IPS DF 19.7 (cell line): ENCODE measurements around the gene AMHR2.
"Not testable (repeated sequence)": the region's sequence is repeated elsewhere in the genome, so short reads cannot be mapped to it uniquely, and the experiment has no call there.

Source experiments
- DNase-seq: peaks from one replicate; pipeline ENCODE4 v3.0.0-alpha.2; 2013; ENCODE audit warnings: low read depth, low spot score

The AMHR2 gene

DNA sequence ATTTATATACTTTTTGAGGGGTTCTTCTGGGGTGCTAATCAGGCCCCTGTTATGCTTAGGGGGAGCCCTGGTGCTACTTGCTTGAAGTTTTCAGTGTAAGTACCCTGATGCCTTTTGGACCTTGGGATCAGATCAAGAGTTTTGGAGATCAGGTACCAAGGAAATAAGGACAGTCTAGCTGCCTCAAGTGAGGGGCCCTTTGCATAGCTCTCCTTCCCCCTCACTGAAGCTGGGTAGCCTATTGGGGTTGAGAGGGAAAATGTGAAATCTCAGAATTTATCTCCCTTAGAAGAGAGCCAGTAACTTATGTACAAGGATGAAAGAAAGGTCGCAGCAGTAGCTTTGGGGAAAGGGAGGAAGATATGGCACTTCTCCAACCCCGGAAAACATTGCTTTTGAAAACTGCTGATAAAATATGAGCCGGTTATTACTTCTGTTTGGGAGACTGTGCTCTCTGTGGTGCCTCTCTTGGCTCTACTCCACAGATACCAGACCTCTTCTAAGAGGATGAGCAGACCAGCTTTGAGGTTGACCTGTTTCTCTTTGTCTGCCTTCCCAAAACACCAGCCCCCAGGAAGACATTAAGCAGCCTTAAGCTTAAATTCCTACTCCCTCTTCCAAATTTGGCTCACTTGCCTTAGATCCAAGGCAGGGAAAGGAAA, 8.8 kb upstream of the AMHR2 start:
- no peak for DNase-seq

DNA sequence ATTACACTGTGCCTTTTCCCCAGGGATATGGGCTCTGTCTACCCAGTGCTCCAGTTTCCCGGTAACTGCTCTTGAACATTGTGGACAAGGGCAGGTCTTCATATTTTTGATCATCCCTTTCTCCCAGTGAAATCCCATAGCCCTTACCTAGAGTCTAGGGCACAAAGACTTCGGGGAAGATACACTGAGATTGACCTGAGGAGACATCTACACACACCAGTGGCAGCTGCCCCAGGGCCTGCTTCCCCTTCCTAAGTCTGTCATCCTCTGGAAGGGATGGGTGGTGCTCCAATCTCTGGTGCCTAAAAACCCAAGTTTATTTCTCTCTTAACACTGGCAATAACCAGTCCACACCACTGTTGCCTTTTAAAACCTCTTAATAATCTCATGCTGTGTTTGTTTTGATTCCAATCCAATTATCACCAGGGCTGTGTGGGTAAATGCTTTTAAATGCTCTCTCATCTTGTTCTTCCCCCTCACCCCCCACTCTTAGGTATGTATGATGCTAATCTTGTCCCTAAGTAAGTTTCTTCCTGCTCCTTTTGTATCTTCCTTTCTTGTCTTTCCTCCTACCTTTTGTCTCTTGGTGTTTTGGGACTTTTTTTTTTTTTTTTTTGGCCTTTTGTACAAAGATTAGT, 7.8 kb upstream of the AMHR2 start:
- not testable (repeated sequence) for DNase-seq

DNA sequence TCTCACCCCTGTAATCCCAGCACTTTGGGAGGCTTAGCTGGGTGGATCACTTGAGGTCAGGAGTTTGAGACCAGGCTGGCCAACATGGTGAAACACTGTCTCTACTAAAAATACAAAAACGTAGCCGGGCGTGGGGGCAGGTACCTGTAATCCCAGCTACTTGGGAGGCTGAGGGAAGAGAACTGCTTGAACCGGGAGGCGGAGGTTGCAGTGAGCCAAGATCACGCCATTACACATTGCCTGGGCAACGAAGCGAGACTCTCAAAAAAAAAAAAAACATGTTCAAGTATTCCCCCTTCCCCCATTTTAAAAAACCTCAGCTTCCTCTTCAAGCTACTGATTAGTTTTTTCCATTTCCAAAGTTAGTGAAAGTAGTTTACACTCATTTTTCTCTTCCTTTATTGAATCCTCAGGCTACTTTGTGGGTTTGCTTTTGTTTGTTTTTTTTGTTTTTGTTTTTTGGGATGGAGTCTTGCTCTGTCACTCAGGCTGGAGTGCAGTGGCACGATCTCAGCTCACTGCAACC, 6.3 kb upstream of the AMHR2 start:
- DNase-seq, result not testable (repeated sequence)

DNA sequence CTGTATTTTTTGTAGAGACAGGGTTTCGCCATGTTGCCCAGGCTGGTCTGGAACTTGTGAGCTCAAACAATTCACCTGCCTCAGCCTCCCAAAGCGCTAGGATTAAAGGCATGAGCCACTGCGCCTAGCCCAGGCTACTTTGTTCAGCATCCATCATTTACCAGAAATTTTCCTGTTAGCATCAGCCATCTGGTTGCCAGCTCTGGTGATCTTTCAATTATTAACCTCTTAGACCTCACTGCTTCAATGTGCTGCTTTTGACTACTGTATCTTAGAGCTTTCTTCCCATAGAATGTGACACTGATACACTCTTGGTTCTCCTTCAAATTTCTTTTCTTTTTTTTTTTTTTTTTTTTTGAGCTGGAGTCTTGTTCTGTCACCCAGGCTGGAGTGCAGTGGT, 5.4 kb upstream of the AMHR2 start:
- DNase-seq, result no peak

DNA sequence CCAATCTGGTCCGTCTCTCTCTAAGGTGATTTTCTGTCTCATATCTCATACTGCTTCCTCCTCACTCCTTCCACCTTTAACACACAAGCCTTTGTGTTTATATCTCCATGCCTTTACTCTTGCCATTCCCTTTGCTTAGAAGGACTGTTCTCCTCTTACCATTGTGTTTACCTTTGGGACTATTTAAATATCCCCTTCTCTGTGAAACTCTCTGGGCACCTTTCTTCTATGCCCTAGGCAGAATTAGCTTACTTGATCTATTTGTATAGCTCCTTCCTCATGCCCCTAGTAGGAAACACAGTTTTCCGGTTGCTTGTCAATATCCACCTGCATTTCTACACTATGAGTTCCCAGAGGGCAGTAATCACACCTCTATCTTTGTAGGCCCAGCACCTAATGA, 3.9 kb upstream of the AMHR2 start:
- DNase-seq, result no peak

DNA sequence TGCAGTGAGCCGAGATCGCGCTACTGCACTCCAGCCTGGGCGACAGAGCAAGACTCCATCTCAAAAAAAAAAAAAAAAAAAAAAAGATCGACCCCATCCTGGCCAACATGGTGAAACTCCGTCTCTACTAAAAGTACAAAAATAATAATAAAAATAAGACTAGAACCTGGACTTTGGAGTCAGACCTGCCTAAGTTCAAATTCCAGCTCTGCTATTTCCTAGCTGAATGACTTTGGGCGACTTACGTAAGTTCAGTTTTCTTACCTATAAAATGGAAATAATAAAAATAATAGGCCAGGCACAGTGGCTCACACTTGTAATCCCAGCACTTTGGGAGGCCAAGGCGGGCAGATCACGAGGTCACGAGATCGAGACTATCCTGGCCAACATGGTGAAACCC, 1.4 kb upstream of the AMHR2 start:
- not testable (repeated sequence) for DNase-seq

DNA sequence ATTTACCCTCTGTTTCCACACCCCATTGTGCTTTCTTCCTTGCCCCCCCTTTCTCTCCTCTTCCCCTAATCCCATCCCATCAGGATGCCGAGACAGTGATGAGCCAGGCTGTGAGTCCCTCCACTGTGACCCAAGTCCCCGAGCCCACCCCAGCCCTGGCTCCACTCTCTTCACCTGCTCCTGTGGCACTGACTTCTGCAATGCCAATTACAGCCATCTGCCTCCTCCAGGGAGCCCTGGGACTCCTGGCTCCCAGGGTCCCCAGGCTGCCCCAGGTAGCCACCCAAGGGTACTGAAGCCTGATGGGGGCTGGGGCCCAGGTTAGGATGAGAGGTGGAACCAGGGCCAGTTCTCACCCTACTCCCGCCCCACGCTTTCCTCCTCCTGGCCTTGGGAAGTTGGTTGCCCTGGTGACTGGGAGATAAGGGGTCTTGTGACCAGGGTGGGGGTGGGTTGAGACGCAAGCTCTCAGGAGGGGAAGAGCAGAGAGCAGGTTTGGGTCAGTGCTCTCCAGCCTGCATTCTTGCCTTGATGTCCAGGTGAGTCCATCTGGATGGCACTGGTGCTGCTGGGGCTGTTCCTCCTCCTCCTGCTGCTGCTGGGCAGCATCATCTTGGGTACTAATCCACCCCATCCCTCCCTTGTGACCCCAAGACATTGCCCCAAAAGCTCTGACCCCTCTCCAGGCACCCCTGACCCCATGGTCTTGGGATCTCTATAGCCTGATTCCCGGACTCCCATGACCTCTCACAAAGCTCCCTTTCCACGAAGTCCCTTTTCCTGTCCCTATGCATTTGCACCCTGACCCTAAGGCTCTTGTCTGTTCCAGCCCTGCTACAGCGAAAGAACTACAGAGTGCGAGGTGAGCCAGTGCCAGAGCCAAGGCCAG, 1.2 kb downstream of the AMHR2 start:
- no peak for DNase-seq

DNA sequence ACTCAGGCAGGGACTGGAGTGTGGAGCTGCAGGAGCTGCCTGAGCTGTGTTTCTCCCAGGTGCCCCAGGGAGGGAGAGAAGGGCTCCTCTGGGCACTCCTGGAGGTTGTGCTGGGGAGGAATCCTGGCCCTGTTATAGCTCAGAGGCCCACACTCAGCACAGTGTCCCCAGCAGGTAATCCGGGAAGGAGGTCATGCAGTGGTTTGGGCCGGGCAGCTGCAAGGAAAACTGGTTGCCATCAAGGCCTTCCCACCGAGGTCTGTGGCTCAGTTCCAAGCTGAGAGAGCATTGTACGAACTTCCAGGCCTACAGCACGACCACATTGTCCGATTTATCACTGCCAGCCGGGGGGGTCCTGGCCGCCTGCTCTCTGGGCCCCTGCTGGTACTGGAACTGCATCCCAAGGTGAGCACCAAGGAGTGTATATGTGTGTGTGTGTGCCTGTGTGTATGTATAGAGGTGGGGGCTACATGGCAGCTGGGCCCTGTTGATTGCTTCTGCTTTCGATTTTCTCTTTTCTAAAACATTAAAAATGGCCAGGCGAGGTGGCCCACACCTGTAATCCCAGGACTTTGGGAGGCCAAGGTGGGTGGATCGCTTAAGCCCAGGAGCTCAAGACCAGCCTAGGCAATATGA, 2.0 kb downstream of the AMHR2 start:
- DNase-seq, result no peak

DNA sequence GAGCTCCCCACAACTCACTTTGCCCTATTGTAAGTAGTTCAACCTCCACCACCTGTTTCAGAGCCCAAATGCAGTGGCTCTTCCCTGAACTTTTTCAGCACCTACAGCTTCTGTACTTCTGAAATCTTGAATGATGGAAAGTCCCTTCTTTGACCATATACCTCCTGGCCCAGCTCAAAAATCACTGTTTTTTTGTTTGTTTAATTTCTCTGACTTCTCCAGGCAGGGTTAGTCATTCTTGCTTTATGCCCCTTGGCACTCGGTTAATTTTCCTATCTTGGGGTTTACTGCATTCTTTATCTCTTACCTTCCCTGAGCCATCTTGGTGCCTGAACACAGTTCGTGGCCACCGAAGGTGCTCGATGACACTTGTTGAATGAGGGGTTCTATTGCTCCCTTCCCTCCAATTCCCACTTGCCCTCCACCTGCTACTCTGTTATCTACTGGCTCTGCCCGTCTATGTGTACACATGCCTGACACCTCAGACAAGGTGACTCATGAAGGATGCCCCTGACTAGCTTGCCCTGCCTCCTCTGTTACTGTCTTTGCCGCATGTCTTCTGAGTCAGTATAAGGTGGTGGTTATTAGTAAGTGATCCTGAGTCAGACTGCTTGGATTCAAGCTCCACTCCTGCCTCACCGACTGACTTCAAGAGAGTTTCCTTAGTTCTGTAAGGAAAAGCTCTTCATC, 4.4 kb downstream of the AMHR2 start:
- no peak for DNase-seq

DNA sequence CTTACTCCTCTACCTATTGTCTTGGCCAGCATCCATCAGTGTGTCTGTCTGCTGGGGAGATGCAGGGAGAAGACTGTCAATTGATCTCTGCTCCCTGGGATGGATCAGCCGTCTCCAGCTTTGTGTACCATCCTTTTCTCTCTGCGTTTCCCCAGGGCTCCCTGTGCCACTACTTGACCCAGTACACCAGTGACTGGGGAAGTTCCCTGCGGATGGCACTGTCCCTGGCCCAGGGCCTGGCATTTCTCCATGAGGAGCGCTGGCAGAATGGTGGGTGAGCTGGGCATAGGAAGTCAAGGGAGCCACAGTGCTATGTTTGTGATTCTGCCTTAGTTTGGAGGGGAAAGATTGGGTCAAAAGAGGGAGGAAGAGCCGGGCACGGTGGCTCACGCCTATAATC, 5.1 kb downstream of the AMHR2 start:
- DNase-seq, result no peak

DNA sequence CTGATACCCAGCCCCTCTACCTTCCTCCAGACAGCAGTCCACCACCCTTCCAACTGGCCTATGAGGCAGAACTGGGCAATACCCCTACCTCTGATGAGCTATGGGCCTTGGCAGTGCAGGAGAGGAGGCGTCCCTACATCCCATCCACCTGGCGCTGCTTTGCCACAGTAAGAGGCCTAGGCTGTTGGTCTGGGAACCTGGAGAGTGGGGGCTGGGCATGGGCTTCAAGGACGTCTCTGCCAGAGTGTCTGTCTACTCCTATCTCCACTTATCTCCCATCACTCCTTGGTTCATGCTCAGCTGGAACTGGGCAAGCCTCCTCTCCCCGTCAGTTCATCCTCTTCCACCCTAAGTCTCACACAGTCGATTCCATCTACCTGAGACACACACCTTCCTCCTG, 6.5 kb downstream of the AMHR2 start:
- no peak for DNase-seq

DNA sequence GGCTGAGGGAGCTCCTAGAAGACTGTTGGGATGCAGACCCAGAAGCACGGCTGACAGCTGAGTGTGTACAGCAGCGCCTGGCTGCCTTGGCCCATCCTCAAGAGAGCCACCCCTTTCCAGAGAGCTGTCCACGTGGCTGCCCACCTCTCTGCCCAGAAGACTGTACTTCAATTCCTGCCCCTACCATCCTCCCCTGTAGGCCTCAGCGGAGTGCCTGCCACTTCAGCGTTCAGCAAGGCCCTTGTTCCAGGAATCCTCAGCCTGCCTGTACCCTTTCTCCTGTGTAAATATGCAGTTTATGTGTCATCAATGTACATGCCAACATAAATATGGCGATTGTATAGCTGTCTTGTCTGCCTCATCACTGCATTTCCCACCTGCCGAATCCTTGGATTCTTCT, 7.5 kb downstream of the AMHR2 start:
- DNase-seq, result no peak

DNA sequence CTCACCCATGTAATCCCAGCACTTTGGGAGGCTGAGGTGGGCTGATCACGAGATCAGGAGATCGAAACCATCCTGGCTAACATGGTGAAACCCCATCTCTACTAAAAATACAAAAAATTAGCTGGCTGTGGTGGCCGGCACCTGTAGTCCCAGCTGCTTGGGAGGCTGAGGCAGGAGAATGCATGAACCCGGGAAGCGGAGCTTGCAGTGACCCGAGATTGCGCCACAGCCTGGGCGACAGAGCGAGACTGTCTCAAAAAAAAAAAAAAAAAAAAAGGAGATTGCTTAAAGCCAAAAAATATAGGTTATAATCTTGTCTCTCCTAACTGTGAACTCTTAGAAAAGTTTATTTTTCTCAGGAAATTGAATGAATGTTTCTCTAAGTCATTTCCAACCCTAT, 11.7 kb downstream of the AMHR2 start:
- not testable (repeated sequence) for DNase-seq

DNA sequence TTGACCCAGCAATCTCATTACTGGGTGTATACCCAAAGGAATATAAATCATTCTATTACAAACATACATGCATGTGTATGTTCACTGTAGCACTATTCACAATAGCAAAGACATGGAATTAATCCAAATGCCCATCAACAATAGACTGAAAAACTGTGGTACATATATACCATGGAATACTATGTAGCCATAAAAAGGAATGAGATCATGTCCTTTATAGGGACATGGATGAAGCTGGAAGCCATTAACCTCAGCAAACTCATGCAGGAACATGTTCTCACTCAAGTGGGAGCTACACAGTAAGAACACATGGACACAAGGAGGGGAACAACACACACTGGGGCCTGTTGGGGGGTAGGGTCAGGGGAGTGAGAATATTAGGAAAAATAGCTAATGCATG, 15.9 kb downstream of the AMHR2 start:
- DNase-seq, result not testable (repeated sequence)

DNA sequence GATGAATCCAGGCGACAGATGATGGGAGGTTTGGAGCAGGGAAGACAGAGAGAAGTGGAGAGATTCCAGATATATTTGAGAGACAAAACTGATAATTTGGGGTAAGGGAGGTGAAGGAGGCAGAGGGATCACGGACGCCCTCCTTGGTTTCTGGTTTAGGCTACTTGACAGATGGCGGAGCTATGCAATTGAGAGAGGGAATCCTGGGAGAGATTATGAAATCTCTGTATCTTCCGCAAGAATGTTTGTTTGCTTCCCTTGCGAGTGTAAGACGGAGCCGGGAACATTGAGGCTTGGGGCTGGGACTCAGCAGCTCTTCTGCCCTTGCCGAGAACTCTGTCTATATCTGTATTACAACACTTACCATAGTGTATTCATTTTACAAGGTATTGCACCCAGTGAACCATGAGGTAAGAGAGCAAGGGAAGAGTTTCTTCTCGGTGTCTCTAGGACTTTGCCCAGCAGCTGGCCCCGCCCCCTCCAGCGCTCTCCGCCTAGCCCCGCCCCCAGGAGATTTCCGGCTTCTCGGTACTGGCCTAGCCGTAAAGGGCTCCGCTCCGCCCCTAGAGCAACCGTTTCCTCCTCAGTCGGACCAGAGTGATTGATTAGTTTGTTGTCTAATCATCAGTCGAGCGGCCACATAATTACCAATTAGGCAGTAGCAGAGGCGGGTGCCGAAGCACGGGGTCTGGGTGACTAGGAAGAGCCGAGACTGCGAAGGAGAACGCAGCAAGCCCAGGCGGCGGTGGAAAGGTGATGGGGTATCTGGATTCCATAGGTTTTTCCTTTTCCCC, 17.6 kb downstream of the AMHR2 start, which contains the start of gene PRR13:
Gene PRR13, plus strand, starts transcription at position 695 of the 794 bp plus-strand sequence. CDS start 981 bp downstream, outside the sequence.
- peak; percentile 97 for DNase-seq

DNA sequence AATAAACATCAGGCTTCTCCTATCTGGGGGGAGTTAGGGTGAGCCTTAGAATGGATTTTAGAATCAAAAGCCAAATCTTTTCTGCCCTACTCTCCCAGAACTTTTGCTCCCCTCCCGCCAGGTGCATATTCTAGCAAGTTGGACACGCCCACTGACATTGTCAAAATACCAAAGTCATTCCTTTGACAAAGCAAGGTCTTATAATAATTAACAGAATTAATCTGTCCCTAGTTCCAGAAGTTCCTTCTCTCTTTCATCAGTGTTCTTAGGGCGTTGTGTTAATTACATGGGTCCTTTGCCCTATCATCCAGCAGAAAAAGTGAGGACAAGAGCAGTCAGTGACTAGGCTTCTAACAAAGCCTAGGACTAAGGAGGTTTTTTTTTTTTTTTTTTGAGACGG, 20.3 kb downstream of the AMHR2 start:
- no peak for DNase-seq

DNA sequence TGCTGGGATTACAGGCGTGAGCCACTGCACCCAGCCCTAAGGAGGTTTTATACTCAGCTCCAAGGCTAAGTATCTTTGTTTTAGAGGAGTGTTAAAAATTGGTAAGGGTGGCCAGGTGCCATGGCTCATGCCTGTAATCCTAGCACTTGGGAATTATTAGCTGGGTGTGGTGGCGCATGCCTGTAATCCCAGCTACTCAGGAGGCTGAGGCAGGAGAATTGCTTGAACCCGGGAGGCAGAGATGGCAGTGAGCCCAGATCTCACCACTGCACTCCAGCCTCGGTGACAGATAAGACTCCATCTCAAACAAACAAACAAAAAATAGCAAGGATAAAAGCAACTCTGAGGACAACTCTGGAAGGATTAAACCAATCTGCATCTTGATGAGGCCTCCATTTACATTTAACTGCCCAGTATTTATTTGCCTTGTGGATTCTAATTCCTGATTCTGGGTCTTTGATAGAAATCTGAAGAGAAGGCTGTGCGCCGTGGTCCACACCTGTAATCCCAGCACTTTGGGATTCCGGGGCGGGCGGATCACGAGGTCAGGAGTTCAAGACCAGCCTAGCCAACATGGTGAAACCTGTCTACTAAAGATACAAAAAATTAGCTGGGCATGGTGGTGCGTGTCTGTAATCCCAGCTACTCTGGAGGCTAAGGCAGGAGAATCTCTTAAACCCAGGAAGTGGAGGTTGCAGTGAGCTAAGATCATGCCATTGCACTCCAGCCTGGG, 21.1 kb downstream of the AMHR2 start:
- not testable (repeated sequence) for DNase-seq

DNA sequence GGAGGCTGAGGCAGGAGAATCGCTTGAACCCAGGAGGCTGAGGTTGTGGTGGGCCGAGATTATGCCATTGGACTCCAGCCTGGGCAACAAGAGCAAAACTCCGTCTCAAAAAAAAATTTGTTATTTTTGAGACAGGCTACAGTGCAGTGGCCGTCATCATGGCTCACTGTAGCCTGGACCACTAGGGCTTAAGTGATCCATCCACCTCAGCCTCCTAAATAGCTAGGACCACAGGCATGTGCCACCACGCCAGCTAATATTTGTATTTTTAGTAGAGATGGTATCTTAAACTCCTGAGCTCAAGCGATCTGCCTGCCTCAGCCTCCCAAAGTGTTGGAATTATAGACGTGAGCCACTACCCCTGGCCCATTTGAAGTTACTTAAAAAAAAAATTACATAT, 27.3 kb downstream of the AMHR2 start:
- DNase-seq, result no peak

DNA sequence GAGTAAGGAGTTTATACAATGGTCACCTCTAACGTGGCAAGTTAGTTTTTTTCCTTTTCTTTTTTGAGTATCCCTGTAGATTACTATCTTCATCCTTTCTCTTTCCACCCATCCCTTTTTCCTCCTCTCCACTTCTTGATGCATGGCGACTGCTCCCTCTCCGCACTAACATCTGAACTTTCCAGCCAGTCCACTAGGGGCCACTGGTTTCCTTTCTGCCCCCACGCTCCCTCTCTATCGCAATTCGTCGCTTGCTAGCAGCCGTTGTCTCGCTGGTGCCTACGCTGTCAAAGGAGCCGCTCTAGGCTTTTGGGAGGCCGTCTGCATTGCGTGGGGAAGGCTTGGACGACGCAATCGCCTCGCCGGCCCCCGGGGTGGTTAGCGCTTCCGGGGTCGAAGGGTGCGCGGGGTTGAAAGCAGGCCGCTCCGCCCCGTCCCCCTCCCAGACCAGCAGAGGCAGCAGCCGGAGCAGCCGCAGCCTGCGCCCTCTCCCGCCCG, 28.1 kb downstream of the AMHR2 start, which contains the start of gene PCBP2:
Gene PCBP2, plus strand, starts transcription at position 442 of the 498 bp plus-strand sequence. CDS start 2,699 bp downstream, outside the sequence.
- peak; percentile 99 for DNase-seq
